Neutrophil (primary cell): ENCODE measurements around the gene HOXB2.

ENCODE experiments used
- H3K27ac ChIP-seq: fragments of 200-600 bp; sonication (generic); 2 replicates; pipeline ENCODE4 v1.5.1; 2016; ENCODE audit warnings: mild to moderate bottlenecking, moderate library complexity
- H3K27me3 ChIP-seq: fragments of 200-600 bp; sonication (generic); 2 replicates; pipeline ENCODE4 v1.6.0; 2016; ENCODE audit warnings: mild to moderate bottlenecking
- H3K36me3 ChIP-seq: fragments of 200-600 bp; sonication (generic); 2 replicates; pipeline ENCODE4 v1.5.1; 2017
- H3K4me1 ChIP-seq, 2 experiments: fragments of 200-600 bp in 1 of 2; sonication (generic) in 1 of 2; 1 replicate in 1 of 2; 2 replicates in 1 of 2; pipeline versions ENCODE4 v1.5.1 to v1.6.1; 2013 to 2016; ENCODE audit warnings: low read depth in 1 of 2, low read length in 1 of 2, mild to moderate bottlenecking in 1 of 2, moderate library complexity in 1 of 2; ENCODE audit not compliant: control insufficient read depth in 1 of 2, insufficient read depth in 1 of 2
- H3K4me3 ChIP-seq, 2 experiments: fragments of 200-600 bp in 1 of 2; sonication (generic) in 1 of 2; 1 replicate in 1 of 2; 2 replicates in 1 of 2; pipeline ENCODE4 v1.5.1; 2013 to 2016; ENCODE audit warnings: low read depth in 1 of 2, low read length in 1 of 2, mild to moderate bottlenecking in 1 of 2, moderate library complexity in 1 of 2
- H3K9me3 ChIP-seq: fragments of 200-600 bp; sonication (generic); 2 replicates; pipeline ENCODE4 v1.5.1; 2016
- CTCF ChIP-seq: fragments of 200-600 bp; sonication (generic); IDR thresholded peaks from 2 replicates; pipeline ENCODE4 v1.5.1; 2016; ENCODE audit warnings: antibody characterized with exemption

Gene HOXB2

GRCh38 chr17:48523010-48523409 lies 21.9 kb downstream of the HOXB2 start:
- Histone ChIP-seq H3K27me3 (peaks cover 93% of the 10 kb centered on the region), H3K36me3 (no peaks in the 10 kb centered on the region), H3K4me1 (no peaks in the 10 kb centered on the region), H3K4me3 (no peak overlapping the region), H3K9me3 (no peaks in the 10 kb centered on the region), H3K27ac (no peak overlapping the region)
- no peak for TF ChIP-seq CTCF

GRCh38 chr17:48522031-48522653 lies 22.8 kb downstream of the HOXB2 start:
- peaks cover 93% of the 10 kb centered on the region for H3K27me3 ChIP-seq
- no peaks in the 10 kb centered on the region for H3K9me3 ChIP-seq
- H3K4me1 ChIP-seq = no peaks in the 10 kb centered on the region
- no peak overlapping the region for H3K27ac ChIP-seq
- H3K36me3 ChIP-seq = no peaks in the 10 kb centered on the region
- no peak overlapping the region for H3K4me3 ChIP-seq
- TF ChIP-seq CTCF = no peak

DNA sequence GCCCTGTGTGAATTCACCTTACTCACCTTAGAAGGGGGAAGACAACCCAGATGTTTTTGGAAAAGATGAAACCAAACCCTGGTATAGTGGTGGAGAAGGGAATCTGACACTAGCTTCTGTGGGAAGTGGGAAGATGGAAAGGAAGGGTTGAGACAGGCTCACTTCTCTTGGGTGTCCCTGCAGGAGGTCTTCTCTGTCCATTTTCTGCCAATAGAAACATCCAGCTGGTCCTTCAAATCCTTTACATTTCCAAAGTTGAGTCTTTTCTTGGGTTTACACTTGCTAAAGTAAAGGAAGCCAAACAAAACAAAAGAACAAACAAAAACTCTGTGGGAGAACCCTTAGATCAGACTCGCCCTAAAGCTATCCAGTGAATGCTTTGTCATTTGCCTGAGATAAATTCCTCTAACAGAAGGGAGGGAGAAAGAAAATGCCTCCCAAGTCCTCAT lies 24.3 kb downstream of the HOXB2 start:
- Histone ChIP-seq H3K4me3 (no peak overlapping the region), H3K36me3 (no peaks in the 10 kb centered on the region), H3K9me3 (no peaks in the 10 kb centered on the region), H3K4me1 (no peaks in the 10 kb centered on the region), H3K27me3 (peaks cover 93% of the 10 kb centered on the region), H3K27ac (no peak overlapping the region)
- no peak for TF ChIP-seq CTCF

DNA sequence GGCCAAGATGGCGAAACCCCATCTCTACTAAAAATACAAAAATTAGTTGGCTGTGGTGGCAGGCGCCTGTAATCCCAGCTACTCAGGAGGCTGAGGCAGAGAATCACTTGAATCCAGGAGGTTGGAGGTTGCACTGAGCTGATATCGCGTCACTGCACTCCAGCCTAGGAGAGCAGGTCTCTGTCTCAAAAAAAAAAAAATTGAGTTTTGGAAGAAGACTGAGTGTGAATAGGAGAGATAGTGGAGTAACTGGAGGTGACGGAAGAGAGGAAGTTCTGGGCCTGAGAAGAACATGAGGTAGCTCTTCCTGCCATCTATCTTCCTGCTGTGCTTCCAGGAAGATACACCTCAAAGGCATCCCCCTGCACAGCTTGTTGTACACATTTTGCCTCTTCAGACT lies 25.5 kb downstream of the HOXB2 start:
- H3K36me3 ChIP-seq = no peaks in the 10 kb centered on the region
- no peaks in the 10 kb centered on the region for H3K4me1 ChIP-seq
- H3K27ac ChIP-seq = no peak overlapping the region
- peaks cover 93% of the 10 kb centered on the region for H3K27me3 ChIP-seq
- H3K4me3 ChIP-seq = no peak overlapping the region
- TF ChIP-seq CTCF = no peak
- no peaks in the 10 kb centered on the region for H3K9me3 ChIP-seq

DNA sequence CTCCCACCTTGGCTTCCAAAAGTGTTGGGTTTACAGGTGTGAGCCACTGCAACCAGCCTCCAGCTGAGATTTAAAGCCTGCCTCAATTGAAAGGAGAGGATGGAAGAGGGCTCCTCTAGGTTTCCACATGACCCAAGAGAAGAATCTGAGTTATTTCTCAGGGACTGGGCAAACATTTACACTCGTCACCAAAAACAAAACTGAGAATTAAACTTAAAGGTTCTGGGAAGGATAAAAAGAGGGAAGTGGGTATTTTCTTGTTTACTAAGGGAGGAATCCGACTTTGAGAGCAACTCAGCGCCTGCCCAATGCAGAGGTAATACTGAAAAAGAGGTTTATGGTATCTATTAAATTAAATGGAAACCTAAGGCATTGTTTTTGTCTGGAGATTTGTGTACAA lies 27.4 kb downstream of the HOXB2 start:
- Histone ChIP-seq H3K4me3 (no peak overlapping the region), H3K27ac (no peak overlapping the region), H3K4me1 (no peaks in the 10 kb centered on the region), H3K27me3 (peaks cover 93% of the 10 kb centered on the region), H3K36me3 (no peaks in the 10 kb centered on the region), H3K9me3 (no peaks in the 10 kb centered on the region)
- no peak for TF ChIP-seq CTCF
